CD4-positive, alpha-beta T cell (primary cell): ENCODE results near the gene NAA10. TPM values are rescaled to one million over a fixed set of nuclear protein-coding genes. Genes with fewer than 3 reads are reported as not detected.

Source experiments
- ATAC-seq: fragments of 200-7000 bp; cut with Tn5 transposase; one replicate; pipeline ENCODE4 v1.10.0; 2022; ENCODE audit warnings: mild to moderate bottlenecking; ENCODE audit not compliant: poor library complexity
- CTCF ChIA-PET: fragments of 350-600 bp; sonication (Branson Sonifier 250); formaldehyde crosslinking; loops from one replicate; lab custom pipeline; 2021; ENCODE audit warnings: antibody characterized with exemption, inconsistent platforms; lab: Charles Lee
- POLR2A ChIA-PET: fragments of 350-600 bp; sonication (Branson Sonifier 250); formaldehyde crosslinking; loops from one replicate; lab custom pipeline; 2021; ENCODE audit warnings: antibody characterized with exemption, inconsistent platforms; lab: Charles Lee
- DNase-seq, 14 experiments: peaks; one replicate each; pipeline ENCODE4 v3.0.0-alpha.2; 2013 to 2020; ENCODE audit warnings: mixed read lengths in 2 of 14
- H3K27ac ChIP-seq, 2 donors: one replicate each; pipeline versions ENCODE4 v1.5.1 to v1.7.0; 2013; ENCODE audit warnings: low read length in 2 of 2, low read depth in 1 of 2, mild to moderate bottlenecking in 1 of 2
- H3K27me3 ChIP-seq, 2 experiments: 1 replicate in 1 of 2; 2 replicates in 1 of 2; pipeline versions ENCODE4 v1.6.1 to v1.7.0; 2013; ENCODE audit warnings: low read length in 2 of 2, control low read depth in 1 of 2, mild to moderate bottlenecking in 1 of 2, moderate library complexity in 1 of 2; ENCODE audit not compliant: insufficient read depth in 2 of 2, control insufficient read depth in 1 of 2
- H3K36me3 ChIP-seq: one replicate; pipeline ENCODE4 v1.6.1; 2013; ENCODE audit warnings: low read length, control low read depth; ENCODE audit not compliant: insufficient read depth
- H3K4me1 ChIP-seq: one replicate; pipeline ENCODE4 v1.6.1; 2013; ENCODE audit warnings: low read length, control low read depth; ENCODE audit not compliant: insufficient read depth
- H3K4me3 ChIP-seq: one replicate; pipeline ENCODE4 v1.5.1; 2013; ENCODE audit warnings: mild to moderate bottlenecking, low read length, moderate library complexity
- H3K9me3 ChIP-seq, 2 experiments: 1 replicate in 1 of 2; 2 replicates in 1 of 2; pipeline versions ENCODE4 v1.6.1 to v1.7.0; 2013; ENCODE audit warnings: low read length in 2 of 2, mild to moderate bottlenecking in 2 of 2, control low read depth in 1 of 2, moderate library complexity in 1 of 2; ENCODE audit not compliant: control insufficient read depth in 1 of 2, insufficient read depth in 1 of 2
- H3K27ac Mint-ChIP-seq: one replicate; pipeline ENCODE4 v1.8.0; 2020; ENCODE audit warnings: mixed read lengths
- H3K27me3 Mint-ChIP-seq: one replicate; pipeline ENCODE4 v1.8.0; 2021; ENCODE audit warnings: mixed read lengths
- H3K36me3 Mint-ChIP-seq: one replicate; pipeline ENCODE4 v1.8.0; 2021; ENCODE audit warnings: low read depth, mixed read lengths
- H3K4me1 Mint-ChIP-seq: one replicate; pipeline ENCODE4 v1.8.0; 2021; ENCODE audit warnings: low read depth, mixed read lengths
- H3K4me3 Mint-ChIP-seq: one replicate; pipeline ENCODE4 v1.8.0; 2020; ENCODE audit warnings: mild to moderate bottlenecking, mixed read lengths
- H3K9me3 Mint-ChIP-seq: one replicate; pipeline ENCODE4 v1.8.0; 2020; ENCODE audit warnings: mixed read lengths
- intact Hi-C, 2 experiments: fragments of 100-400 bp; cut with DNase I in 1 of 2; cut with micrococcal nuclease in 1 of 2; formaldehyde crosslinking; loops; one replicate each; pipeline versions ENCODE4 v1.15.1 to v1.9.0; 2023 to 2025; cut with DNase I, micrococcal nuclease
- total RNA-seq, 174 experiments: library from RNA in 2 of 174; stranded (reverse) in 2 of 174; gene quantifications; one replicate each; pipeline ENCODE4 v1.2.3 and lab custom pipeline; 2021 to 2026
- TF ChIP-seq, protein P1 (sequence below): fragments of 200-600 bp; IDR thresholded peaks from one replicate; pipeline ENCODE4 v1.8.0; 2022; ENCODE audit warnings: antibody characterized with exemption, mild to moderate bottlenecking

The NAA10 gene
- total RNA-seq, 2 experiments from 2014 or later, result 41.5 to 42.0 TPM

- peaks cover 13 to 19% of the 10 kb centered on the region in 2 experiments for H3K27me3 ChIP-seq
- Mint-ChIP-seq H3K9me3 (no peaks in the 10 kb centered on the region), H3K27me3 (peaks cover 5% of the 10 kb centered on the region), H3K4me3 (no peak overlapping the region), H3K4me1 (no peaks in the 10 kb centered on the region), H3K27ac (no peak overlapping the region), H3K36me3 (no peaks in the 10 kb centered on the region)
- peaks cover 15% of the 10 kb centered on the region for H3K4me1 ChIP-seq
- peaks cover 0 to 10% of the 10 kb centered on the region in 2 experiments for H3K9me3 ChIP-seq
- CTCF ChIA-PET, result no interaction called here
- no peak for ATAC-seq
- DNase-seq, result no peak
- TF ChIP-seq, protein P1, sequence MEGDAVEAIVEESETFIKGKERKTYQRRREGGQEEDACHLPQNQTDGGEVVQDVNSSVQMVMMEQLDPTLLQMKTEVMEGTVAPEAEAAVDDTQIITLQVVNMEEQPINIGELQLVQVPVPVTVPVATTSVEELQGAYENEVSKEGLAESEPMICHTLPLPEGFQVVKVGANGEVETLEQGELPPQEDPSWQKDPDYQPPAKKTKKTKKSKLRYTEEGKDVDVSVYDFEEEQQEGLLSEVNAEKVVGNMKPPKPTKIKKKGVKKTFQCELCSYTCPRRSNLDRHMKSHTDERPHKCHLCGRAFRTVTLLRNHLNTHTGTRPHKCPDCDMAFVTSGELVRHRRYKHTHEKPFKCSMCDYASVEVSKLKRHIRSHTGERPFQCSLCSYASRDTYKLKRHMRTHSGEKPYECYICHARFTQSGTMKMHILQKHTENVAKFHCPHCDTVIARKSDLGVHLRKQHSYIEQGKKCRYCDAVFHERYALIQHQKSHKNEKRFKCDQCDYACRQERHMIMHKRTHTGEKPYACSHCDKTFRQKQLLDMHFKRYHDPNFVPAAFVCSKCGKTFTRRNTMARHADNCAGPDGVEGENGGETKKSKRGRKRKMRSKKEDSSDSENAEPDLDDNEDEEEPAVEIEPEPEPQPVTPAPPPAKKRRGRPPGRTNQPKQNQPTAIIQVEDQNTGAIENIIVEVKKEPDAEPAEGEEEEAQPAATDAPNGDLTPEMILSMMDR, result no peak
- H3K4me3 ChIP-seq, result no peak overlapping the region
- POLR2A ChIA-PET, result no interaction called here
- no peak overlapping the region for H3K27ac ChIP-seq
- intact Hi-C loops, result loop anchor here in 1 of 2 experiments (10.0 kb wide), 1 partner anchor 124 kb away; the partner anchor contains the start of gene PLXNB3
- H3K36me3 ChIP-seq, result no peaks in the 10 kb centered on the region
These were observed 45.7 kb downstream of the NAA10 start for GRCh38 chrX:153889123-153889522.

- Mint-ChIP-seq H3K9me3 (no peaks in the 10 kb centered on the region), H3K36me3 (no peaks in the 10 kb centered on the region), H3K27ac (no peak overlapping the region), H3K4me3 (no peak overlapping the region), H3K27me3 (peaks cover 6% of the 10 kb centered on the region), H3K4me1 (no peaks in the 10 kb centered on the region)
- H3K27ac ChIP-seq, result no peak overlapping the region
- CTCF ChIA-PET, result no interaction called here
- no peaks in the 10 kb centered on the region for H3K36me3 ChIP-seq
- POLR2A ChIA-PET, result no interaction called here
- no peak for ATAC-seq
- H3K4me3 ChIP-seq, result no peak overlapping the region
- H3K9me3 ChIP-seq, result peaks cover 0 to 10% of the 10 kb centered on the region in 2 experiments
- peaks cover 15% of the 10 kb centered on the region for H3K4me1 ChIP-seq
- no peak for DNase-seq
- H3K27me3 ChIP-seq, result peaks cover 17 to 27% of the 10 kb centered on the region in 2 experiments
- intact Hi-C loops, result loop anchor here in 1 of 2 experiments (10.0 kb wide), 1 partner anchor 124 kb away; the partner anchor contains the start of gene PLXNB3
- TF ChIP-seq, protein P1, result no peak
These were observed 46.5 kb downstream of the NAA10 start for GRCh38 chrX:153888344-153888743.

DNA sequence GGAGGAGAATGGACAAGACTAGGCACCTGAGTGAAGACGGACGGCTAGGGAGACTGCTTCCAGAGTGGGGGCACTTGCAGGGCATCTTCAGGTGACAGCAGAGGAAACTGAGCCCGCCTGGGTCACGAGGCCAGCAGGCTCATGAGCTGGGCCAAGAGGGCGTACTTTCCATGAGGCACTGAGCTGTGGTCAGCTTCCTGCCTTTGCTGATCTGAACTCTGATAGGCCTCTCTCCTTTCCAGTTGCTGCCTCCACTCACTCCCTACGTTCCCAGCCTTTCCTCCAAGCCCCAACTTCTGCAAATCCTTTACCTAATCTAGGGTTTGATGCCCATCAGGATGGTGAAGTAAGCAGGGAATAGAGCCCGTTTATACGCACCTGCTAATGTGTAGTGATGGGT is 47.5 kb downstream of the NAA10 start:
- CTCF ChIA-PET, result no interaction called here
- Histone ChIP-seq H3K4me1 (peaks cover 15% of the 10 kb centered on the region), H3K27ac (no peak overlapping the region), H3K27me3 (peaks cover 17 to 37% of the 10 kb centered on the region in 2 experiments), H3K4me3 (no peak overlapping the region), H3K9me3 (peaks cover 0 to 10% of the 10 kb centered on the region in 2 experiments), H3K36me3 (no peaks in the 10 kb centered on the region)
- Mint-ChIP-seq H3K4me1 (no peaks in the 10 kb centered on the region), H3K36me3 (no peaks in the 10 kb centered on the region), H3K9me3 (no peaks in the 10 kb centered on the region), H3K4me3 (no peak overlapping the region), H3K27ac (no peak overlapping the region), H3K27me3 (peaks cover 7% of the 10 kb centered on the region)
- TF ChIP-seq, protein P1, result no peak
- DNase-seq (no peak), ATAC-seq (no peak)
- POLR2A ChIA-PET, result interaction anchor here (0.9 kb wide), 1 partner anchor 38 kb away, joined by 3 read pairs; no protein-coding TSS in a partner anchor
- intact Hi-C loops, result loop anchor here in 1 of 2 experiments (10.0 kb wide), 1 partner anchor 123 kb away; the partner anchor contains the start of gene PLXNB3
